GM18909 (cell line): Measurements from ENCODE around the gene CD14.
"Not testable (repeated sequence)": the region's sequence is repeated elsewhere in the genome, so short reads cannot be mapped to it uniquely, and the experiment has no call there.

ENCODE experiments used
- ATAC-seq: cut with Tn5 transposase; IDR thresholded peaks from one replicate; pipeline ENCODE4 v1.9.1; 2021; ENCODE audit warnings: mild to moderate bottlenecking; ENCODE audit not compliant: unreplicated experiment, poor library complexity

CD14 gene

DNA sequence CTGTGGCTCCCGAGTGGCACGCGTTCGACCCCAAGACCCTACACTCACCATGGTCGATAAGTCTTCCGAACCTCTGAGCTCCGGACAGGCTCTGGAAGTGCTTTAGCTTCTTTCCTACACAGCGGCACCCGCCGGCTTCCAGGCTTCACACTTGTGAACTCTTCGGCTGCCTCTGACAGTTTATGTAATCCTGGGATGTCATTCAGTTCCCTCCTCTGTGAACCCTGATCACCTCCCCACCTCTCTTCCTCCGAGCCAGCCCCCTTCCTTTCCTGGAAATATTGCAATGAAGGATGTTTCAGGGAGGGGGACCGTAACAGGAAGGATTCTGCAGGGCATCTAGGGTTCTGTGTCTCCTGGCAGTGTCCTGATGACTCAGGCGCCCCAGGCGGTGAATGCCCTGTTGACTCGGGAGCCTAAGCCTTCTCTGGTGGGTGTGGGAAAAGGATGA, at the start of gene CD14:
CD14 (minus strand) TSS at position 155 of the 451 bp plus-strand sequence; CDS start at position 51, 104 bp downstream.
- peak; percentile 4 for ATAC-seq

DNA sequence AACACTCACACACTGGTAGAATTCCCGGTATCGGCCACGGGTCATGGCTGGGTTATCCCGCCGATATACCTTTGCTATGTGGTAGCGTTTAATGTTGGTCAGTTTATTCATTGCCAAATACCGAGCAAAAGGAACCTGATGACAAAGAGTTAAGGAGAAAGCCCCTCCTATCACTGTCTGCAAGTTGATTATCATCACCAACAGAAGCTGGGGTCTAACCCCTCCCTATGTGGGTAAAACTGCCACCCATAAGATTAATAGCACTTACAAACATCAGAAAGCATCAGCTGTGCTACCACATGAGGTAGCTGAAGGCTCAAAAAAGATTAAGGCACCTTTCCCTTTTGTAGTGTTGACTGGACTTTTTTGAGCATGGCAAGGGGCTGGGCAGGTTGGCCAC, 46.0 kb upstream of the CD14 start:
- ATAC-seq, result no peak

GRCh38 chr5:140677947-140678346, 45.0 kb upstream of the CD14 start:
- ATAC-seq, result no peak

DNA sequence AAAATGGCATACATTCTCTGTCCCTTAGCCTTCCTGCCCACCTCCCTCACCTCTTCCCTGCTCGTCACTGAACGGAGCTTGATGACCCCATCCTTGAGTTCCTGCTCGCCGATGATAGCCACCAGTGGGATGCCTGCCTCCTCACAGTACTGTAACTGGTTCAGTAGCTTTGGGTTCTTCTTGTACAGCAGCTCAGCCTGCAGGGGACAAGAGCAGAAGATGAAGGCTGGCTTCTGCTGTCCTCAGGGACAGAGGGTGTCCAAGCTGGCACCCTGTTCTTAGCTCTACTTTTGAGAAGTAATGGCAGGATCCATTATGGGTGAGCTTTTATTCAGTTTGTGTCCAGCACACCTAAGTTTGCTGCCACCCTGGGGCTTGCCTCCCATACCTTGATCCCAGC, 41.7 kb upstream of the CD14 start:
- ATAC-seq, result no peak

- ATAC-seq, result no peak
These were observed 41.2 kb upstream of the CD14 start for GRCh38 chr5:140674211-140674610.

DNA sequence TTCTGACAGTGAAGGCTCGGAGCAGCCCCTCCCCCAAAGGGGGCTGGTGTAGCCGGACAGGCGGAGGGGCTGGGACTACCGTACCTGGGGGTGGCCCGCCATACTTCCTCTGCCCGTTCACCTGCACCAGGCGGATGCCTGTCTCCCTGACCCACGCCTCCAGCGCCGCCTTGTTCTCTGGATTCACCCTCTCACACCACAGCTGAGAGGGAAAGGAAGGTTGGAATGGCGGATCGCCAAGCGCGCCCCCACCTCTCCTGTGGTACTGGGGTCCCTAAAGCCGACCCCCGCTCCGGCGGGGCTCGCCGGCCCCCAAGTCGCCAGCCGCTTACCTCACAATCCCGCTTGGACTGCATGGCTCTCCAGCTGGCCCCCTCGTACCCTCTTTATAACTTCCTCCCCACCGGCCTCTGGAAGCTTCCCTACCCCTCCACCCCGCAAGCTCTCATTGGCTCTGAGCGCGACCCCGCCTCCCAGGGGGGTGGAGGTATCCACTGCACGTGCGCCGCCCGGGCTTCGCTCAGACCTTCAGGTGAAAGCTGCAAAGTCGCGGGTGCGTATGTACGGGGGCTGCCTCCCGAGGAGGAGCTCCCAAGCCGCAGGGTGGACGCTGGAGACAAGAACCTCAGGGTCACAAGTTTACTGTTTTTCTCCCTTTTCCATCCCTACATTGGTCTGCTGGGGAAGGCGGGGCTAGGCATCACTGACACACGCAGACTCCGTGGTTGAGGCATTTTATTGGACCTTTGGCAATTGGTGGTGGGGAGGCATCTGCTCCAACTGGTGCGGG, 40.4 kb upstream of the CD14 start, which contains the start of gene DND1:
DND1 (minus strand) TSS at position 390 of the 790 bp plus-strand sequence; CDS start at position 356, 34 bp downstream.
- ATAC-seq, result no peak

GRCh38 chr5:140672455-140673186, 39.6 kb upstream of the CD14 start:
- ATAC-seq, result no peak

GRCh38 chr5:140671472-140672125, 38.6 kb upstream of the CD14 start:
- no peak for ATAC-seq

- ATAC-seq, result not testable (repeated sequence)
These were observed 38.1 kb upstream of the CD14 start for GRCh38 chr5:140671035-140671434.

- peak; percentile 98 for ATAC-seq
These were observed 31.6 kb upstream of the CD14 start, which contains the start of gene WDR55 for GRCh38 chr5:140664359-140665119. Gene WDR55 (plus strand): TSS chr5:140664904. CDS start chr5:140664913, 9 bp downstream.

DNA sequence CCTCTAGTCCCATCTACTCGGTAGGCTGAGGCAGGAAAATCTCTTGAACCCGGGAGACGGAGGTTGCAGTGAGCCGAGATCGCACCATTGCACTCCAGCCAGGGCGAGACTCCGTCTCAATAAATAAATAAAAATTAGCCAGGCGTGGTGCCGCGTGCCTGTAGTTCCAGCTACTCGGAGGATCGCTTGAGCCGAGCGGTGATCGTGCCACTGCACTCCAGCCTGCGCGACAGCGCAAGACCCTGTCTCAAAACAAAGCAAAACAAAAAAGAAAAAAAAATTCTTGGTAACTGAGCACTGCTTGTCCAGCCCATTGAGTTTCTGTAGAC, 31.0 kb upstream of the CD14 start:
- ATAC-seq, result no peak

DNA sequence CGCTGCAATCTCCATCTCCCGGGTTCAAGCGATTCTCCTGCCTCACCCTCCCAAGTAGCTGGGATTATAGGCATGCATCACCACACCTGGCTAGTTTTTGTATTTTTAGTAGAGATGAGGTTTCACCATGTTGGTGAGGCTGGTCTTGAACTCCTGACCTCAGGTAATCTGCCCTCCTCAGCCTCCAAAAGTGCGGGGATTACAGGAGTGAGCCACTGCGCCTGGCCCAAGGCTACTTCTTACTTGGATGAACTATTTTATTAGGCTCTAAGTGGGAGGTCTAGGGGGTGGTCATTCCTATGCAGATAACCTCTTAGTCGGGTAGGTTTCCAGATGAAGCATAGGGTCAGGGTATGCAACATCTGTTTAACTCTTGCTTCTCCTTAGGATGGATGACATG, 27.4 kb upstream of the CD14 start:
- ATAC-seq, result not testable (repeated sequence)

DNA sequence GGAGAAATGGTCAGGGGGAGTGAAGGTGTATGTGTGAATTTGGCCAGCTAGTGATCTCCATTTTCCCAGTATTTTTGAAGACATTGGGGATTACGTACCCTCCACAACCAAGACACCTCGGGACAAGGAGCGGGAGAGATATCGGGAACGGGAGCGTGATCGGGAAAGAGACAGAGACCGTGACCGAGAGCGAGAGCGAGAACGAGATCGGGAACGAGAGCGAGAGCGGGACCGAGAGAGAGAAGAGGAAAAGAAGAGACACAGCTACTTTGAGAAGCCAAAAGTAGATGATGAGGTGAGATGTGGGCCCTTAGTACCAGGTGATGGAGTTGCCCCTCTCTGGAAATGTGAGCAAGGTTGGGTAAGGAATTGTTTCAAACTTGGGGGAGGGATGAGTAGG, 25.9 kb upstream of the CD14 start:
- no peak for ATAC-seq

GRCh38 chr5:140647042-140647419, 14.1 kb upstream of the CD14 start:
- no peak for ATAC-seq

DNA sequence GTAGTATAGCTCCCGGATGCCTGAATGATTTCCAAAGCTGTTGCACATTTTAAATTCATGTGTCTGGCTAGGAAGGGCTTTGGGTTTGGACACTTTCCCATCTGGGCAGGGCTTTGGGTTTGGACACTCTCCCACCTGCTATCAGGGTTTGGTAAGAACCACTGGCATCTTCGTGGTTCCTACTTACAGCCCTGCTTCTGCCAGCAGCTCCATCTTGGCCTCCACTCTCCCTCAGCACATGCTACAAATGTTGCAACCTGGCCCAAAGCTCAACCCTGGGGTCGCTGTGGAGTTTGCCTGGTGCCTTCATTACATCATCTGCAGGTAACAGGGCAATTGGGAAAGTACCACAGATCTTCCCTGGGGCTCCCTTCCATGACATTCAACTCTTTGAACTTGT, 9.7 kb upstream of the CD14 start:
- no peak for ATAC-seq

GRCh38 chr5:140641716-140642115, 8.7 kb upstream of the CD14 start:
- no peak for ATAC-seq

DNA sequence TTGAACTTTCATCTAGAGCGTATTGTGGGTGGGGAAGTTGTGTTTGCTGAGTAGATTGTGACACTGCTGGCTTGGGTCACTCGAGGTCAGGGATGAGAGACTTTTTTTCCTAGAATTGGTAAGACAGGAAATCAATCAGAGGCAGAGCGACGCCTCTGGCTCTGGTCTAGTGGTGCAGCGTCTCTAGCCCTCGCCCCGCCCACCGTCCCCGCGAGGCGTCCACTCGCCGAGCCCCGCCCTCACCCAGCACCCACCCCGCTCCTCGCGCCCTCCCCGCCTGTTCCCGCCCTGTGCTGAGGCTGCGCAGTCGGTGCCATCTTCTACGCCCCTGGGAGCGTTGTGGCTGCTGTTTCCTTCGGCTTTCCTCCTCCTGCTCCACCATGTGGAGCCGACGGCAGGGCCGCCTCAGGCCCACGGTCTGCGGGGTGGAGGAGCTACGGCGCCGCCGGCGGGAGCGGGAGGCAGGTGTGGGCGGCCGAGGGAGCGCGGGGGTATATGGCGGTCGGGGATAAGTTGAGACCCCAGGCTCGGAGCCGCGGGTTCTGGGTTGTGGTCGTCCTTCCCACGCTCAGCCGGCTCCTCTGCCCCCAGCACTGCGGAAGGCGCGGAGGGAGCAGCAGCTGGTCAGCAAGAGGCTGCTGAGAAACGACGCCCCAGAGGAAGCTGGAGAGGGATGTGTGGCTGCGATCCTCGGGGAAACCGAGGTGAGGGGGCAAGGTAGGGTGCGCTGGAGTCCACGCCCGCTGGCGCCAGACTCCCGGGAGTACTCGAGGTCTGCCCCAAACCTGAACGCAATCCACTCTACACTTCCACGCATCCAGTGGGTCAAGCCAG, 6.4 kb upstream of the CD14 start, which contains the start of gene TMCO6:
TMCO6 (plus strand) TSS at position 304 of the 834 bp plus-strand sequence; CDS start at position 381, 77 bp downstream.
- ATAC-seq, result peak; percentile 95

DNA sequence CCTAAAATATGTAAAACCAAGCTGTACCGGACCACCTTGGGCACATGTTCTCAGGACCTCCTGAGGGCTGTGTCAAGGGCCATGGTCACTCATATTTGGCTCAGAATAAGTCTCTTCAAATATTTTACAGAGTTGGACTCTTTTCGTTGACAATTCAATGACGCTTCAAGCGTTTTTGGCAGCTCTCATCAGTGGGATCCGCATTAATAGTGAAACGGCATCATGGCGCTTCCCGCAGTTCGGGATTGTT, 5.8 kb upstream of the CD14 start:
- not testable (repeated sequence) for ATAC-seq

DNA sequence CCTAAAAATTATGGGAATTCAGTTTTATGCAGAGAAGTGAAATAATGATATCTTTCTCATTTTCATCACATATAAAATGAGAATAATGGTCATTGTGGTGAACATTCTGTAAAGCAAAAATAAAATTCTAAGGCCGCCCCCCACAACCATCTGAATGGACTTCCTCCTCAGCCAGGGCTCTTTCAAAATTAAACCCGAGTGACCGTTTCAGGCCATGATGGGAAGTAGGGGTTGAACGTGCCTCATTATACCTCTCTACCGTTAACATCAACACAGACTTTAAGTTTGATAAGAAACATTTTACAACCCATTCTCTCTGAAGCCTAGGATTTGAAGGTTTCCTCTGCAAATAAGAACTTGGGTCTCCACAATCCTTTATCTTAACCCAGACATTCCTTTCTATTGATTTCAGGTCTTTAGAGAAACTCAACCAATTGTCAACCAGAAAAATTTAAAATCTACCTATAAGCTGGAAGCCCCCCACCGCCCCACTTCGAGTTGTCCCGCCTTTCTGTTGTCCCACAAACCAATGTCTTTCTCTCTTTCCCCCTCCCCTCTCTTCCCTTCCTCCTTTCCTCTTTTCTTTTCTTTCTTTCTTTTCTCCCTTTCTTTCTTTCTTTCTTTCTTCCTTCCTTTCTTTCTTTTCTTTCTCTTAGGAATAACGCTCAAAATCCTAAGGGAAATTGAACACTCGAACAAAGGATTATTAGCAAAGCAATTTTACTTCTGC, 4.6 kb upstream of the CD14 start:
- ATAC-seq, result no peak
